GM12878 (cell line): ENCODE data around the gene HAGHL. TPM values are rescaled to one million over a fixed set of nuclear protein-coding genes. Genes with fewer than 3 reads are reported as not detected.

ENCODE experiments used
- ATAC-seq: fragments of 200-7000 bp; cut with Tn5 transposase; 3 replicates; pipeline ENCODE4 v1.9.1; 2020; ENCODE audit warnings: mild to moderate bottlenecking, moderate library complexity
- BruUV-seq: library from RNA; stranded (reverse); fragments of 400-500 nt; replicated peaks from 2 replicates; lab custom pipeline; 2021; lab: Mats Ljungman, UMichigan
- CTCF ChIA-PET: fragments of 300-600 bp; sonication (Branson Sonifier 250); formaldehyde crosslinking; extraction: SDS; loops from one replicate; lab custom pipeline; 2021; ENCODE audit warnings: inconsistent platforms; lab: Yijun Ruan, JAX
- POLR2A ChIA-PET: fragments of 350-600 bp; formaldehyde crosslinking; extraction: SDS; loops from one replicate; lab custom pipeline; 2021; ENCODE audit warnings: inconsistent platforms; lab: Charles Lee
- RAD21 ChIA-PET: fragments of 300-600 bp; sonication (Branson Sonifier 250); formaldehyde crosslinking; loops from one replicate; lab custom pipeline; 2023; ENCODE audit warnings: antibody characterized with exemption; ENCODE audit not compliant: unreplicated experiment; lab: Charles Lee
- SMC1A ChIA-PET: fragments of 300-600 bp; sonication (Branson Sonifier 250); formaldehyde crosslinking; loops from one replicate; lab custom pipeline; 2023; ENCODE audit not compliant: unreplicated experiment, uncharacterized antibody; lab: Charles Lee
- DNase-seq: peaks from one replicate; pipeline ENCODE4 v3.0.0-alpha.2; 2011; ENCODE audit warnings: low read depth, low spot score
- FAIRE-seq: peaks from 3 replicates; lab custom pipeline; 2011; peaks lifted over from hg19 to GRCh38; lab: Jason Lieb, UNC
- H2AFZ ChIP-seq: 2 replicates; pipeline ENCODE4 v1.6.0; 2011; ENCODE audit warnings: low read depth, low read length, control low read depth; ENCODE audit not compliant: control insufficient read depth
- H3K27ac ChIP-seq: 2 replicates; pipeline ENCODE4 v1.5.1; 2011; ENCODE audit warnings: control low read depth; ENCODE audit not compliant: control insufficient read depth, insufficient read depth
- H3K27me3 ChIP-seq, 2 experiments: replicated peaks in 1 of 2; 2 replicates each; pipeline versions ENCODE4 v1.6.0 to v1.6.1; 2011; ENCODE audit warnings: low read length in 1 of 2; ENCODE audit not compliant: control insufficient read depth in 2 of 2, insufficient read depth in 2 of 2
- H3K36me3 ChIP-seq, 2 experiments: 2 replicates each; pipeline ENCODE4 v1.5.1; 2011; ENCODE audit warnings: low read length in 1 of 2; ENCODE audit not compliant: control insufficient read depth in 2 of 2, insufficient read depth in 2 of 2
- H3K4me1 ChIP-seq: 2 replicates; pipeline ENCODE4 v1.6.1; 2011; ENCODE audit warnings: mild to moderate bottlenecking, low read length, moderate library complexity, mixed read lengths; ENCODE audit not compliant: control insufficient read depth, insufficient read depth
- H3K4me2 ChIP-seq: 2 replicates; pipeline ENCODE4 v1.6.0; 2011; ENCODE audit warnings: control low read depth; ENCODE audit not compliant: control insufficient read depth, insufficient read depth
- H3K4me3 ChIP-seq: fragments of 200-600 bp; sonication (generic); 2 replicates; pipeline ENCODE4 v1.5.1; 2016
- H3K79me2 ChIP-seq: 2 replicates; pipeline ENCODE4 v1.6.0; 2011; ENCODE audit warnings: low read length; ENCODE audit not compliant: control insufficient read depth, insufficient read depth
- H3K9ac ChIP-seq: 2 replicates; pipeline ENCODE4 v1.8.0; 2011; ENCODE audit warnings: low read length, control low read depth, mixed read lengths; ENCODE audit not compliant: control insufficient read depth, insufficient read depth
- H3K9me3 ChIP-seq: replicated peaks from 3 replicates; pipeline ENCODE4 v1.5.1; 2011; ENCODE audit warnings: mild to moderate bottlenecking, low read length; ENCODE audit not compliant: control insufficient read depth, insufficient read depth
- H4K20me1 ChIP-seq: 2 replicates; pipeline ENCODE4 v1.6.0; 2011; ENCODE audit not compliant: control insufficient read depth, insufficient read depth
- ESRRA ChIP-seq: IDR thresholded peaks from 2 replicates; pipeline ENCODE4 v1.6.1; 2012; ENCODE audit warnings: mild to moderate bottlenecking, low read length, improper control_type of control experiment
- NR2F1 ChIP-seq: fragments of 450-650 bp; conservative IDR thresholded peaks from 2 replicates; pipeline ENCODE4 v1.6.1; 2017; ENCODE audit warnings: mild to moderate bottlenecking
- POU2F2 ChIP-seq: IDR thresholded peaks from 3 replicates; pipeline ENCODE4 v1.6.1; 2011; ENCODE audit warnings: low read depth, mild to moderate bottlenecking, low read length, borderline replicate concordance
- SMAD1 ChIP-seq: fragments of 450-650 bp; IDR thresholded peaks from 2 replicates; pipeline ENCODE4 v1.6.1; 2018; ENCODE audit warnings: mild to moderate bottlenecking, low read depth; ENCODE audit not compliant: partially characterized antibody
- SMARCA5 ChIP-seq: fragments of 450-650 bp; IDR thresholded peaks from 2 replicates; pipeline ENCODE4 v1.6.1; 2017; ENCODE audit warnings: mild to moderate bottlenecking
- ZNF217 ChIP-seq: fragments of 450-650 bp; IDR thresholded peaks from 2 replicates; pipeline ENCODE4 v1.6.1; 2017; ENCODE audit warnings: antibody characterized with exemption, mild to moderate bottlenecking
- WGBS: methylation state at CpG from one replicate; pipeline ENCODE4 v1.1.6; 2016; ENCODE audit warnings: low lambda C conversion rate; ENCODE audit not compliant: insufficient replicate concordance, insufficient coverage; ENCODE audit errors: missing lambda C conversion rate; 5-methylcytosine and 5-hydroxymethylcytosine counted together
- in situ Hi-C: fragments of 300-500 bp; cut with MboI; formaldehyde crosslinking; loops from 9 replicates; pipeline ENCODE4 v1.14.3; 2018; ENCODE audit warnings: mixed read lengths
- intact Hi-C: fragments of 100-400 bp; cut with micrococcal nuclease; formaldehyde crosslinking; loops from one replicate; pipeline ENCODE4 v1.14.2; 2022; ENCODE audit not compliant: unreplicated experiment
- polyA plus RNA-seq, 11 experiments: library from polyadenylated mRNA; depleted of rRNA in 4 of 11; unstranded in 6 of 11; stranded (reverse) in 5 of 11; fragments of >200 nt; fragmentation: Nextera tagmentation in 4 of 11; fragmentation: Illumina TruSeq in 1 of 11; extraction: Ambion mirVana in 4 of 11; extraction: Trizol in 1 of 11; gene quantifications; 1 replicate in 1 of 11; 2 replicates in 10 of 11; pipeline versions ENCODE4 v1.2.1 to v1.2.3, GENCODE V29; 2011 to 2016; ENCODE audit warnings: inconsistent platforms in 2 of 11, missing spikeins in 2 of 11, low read depth in 1 of 11
- total RNA-seq, 4 experiments: library from RNA; depleted of rRNA in 3 of 4; stranded (reverse); fragments of >200 nt in 3 of 4; fragmentation: Illumina TruSeq in 1 of 4; extraction: Trizol in 1 of 4; gene quantifications; 2 replicates each; pipeline versions ENCODE4 v1.2.1 to v1.2.3, GENCODE V29; 2013 to 2021
- TF ChIP-seq, protein P1 (sequence below): fragments of 450-650 bp; formaldehyde crosslinking; IDR thresholded peaks from 2 replicates; pipeline ENCODE4 v1.4.0; 2020; ENCODE audit warnings: mild to moderate bottlenecking, moderate library complexity

HAGHL gene
- total and polyA plus RNA-seq, 10 of the 15 experiments (the other 5 are each of a cell fraction or from before 2014, with no cell fraction given): 0.23 to 44.6 (median 16.4) TPM

DNA sequence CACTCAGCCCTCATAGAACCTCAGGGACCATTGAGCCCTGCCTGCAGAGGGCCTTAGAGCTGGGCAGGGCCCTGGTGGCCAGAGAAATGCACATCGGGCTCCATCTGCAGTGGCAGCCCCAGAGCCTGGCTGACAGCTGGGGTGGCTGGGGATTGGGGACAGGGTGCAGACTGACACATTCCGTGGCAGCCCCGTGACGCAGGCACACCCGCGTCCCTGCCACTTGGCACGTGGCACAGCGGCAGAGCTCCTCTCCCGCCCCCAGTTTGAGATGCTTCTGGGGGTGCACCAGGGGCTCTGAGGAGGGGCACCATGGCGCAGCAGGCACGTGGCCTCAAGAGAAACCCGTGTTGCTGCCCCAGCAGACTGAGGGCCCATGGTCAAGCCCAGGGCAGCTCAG lies 23.5 kb upstream of the HAGHL start:
- CTCF ChIA-PET: no interaction called here
- BruUV-seq: no TSS peak

More for the DNA sequence above, 23.5 kb upstream of the HAGHL start:
- Histone ChIP-seq H3K27me3 (peaks cover 0 to 11% of the 10 kb centered on the region in 2 experiments; a peak in 2 of 4 replicates), H3K9ac (no peak overlapping the region), H3K79me2 (no peaks in the 10 kb centered on the region), H3K4me2 (no peak overlapping the region), H3K36me3 (no peaks in the 10 kb centered on the region), H4K20me1 (no peaks in the 10 kb centered on the region), H3K4me3 (no peak overlapping the region), H3K27ac (no peak overlapping the region), H3K9me3 (no peaks in the 10 kb centered on the region), H2AFZ (no peak overlapping the region), H3K4me1 (no peaks in the 10 kb centered on the region)
- TF ChIP-seq, protein P1, sequence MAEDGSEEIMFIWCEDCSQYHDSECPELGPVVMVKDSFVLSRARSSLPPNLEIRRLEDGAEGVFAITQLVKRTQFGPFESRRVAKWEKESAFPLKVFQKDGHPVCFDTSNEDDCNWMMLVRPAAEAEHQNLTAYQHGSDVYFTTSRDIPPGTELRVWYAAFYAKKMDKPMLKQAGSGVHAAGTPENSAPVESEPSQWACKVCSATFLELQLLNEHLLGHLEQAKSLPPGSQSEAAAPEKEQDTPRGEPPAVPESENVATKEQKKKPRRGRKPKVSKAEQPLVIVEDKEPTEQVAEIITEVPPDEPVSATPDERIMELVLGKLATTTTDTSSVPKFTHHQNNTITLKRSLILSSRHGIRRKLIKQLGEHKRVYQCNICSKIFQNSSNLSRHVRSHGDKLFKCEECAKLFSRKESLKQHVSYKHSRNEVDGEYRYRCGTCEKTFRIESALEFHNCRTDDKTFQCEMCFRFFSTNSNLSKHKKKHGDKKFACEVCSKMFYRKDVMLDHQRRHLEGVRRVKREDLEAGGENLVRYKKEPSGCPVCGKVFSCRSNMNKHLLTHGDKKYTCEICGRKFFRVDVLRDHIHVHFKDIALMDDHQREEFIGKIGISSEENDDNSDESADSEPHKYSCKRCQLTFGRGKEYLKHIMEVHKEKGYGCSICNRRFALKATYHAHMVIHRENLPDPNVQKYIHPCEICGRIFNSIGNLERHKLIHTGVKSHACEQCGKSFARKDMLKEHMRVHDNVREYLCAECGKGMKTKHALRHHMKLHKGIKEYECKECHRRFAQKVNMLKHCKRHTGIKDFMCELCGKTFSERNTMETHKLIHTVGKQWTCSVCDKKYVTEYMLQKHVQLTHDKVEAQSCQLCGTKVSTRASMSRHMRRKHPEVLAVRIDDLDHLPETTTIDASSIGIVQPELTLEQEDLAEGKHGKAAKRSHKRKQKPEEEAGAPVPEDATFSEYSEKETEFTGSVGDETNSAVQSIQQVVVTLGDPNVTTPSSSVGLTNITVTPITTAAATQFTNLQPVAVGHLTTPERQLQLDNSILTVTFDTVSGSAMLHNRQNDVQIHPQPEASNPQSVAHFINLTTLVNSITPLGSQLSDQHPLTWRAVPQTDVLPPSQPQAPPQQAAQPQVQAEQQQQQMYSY (CRISPR knock-in tag): no peak
- TF ChIP-seq SMAD1 (no peak), SMARCA5 (no peak), ESRRA (no peak), NR2F1 (no peak), POU2F2 (no peak), ZNF217 (no peak)
- WGBS: 39% methylated on average over 11 of the region's 12 CpGs
- in situ Hi-C loops: no loop called here
- POLR2A ChIA-PET: no interaction called here
- SMC1A ChIA-PET: no interaction called here
- ATAC-seq (no peak), DNase-seq (no peak), FAIRE-seq (no peak)
- intact Hi-C loops: no loop called here
- RAD21 ChIA-PET: no interaction called here
